ENCODE data around the gene CCM2.
"Not testable (repeated sequence)": the region's sequence is repeated elsewhere in the genome, so short reads cannot be mapped to it uniquely, and the experiment has no call there.

Gene CCM2

GRCh38 chr7:45034710-45035109 is 34.7 kb downstream of the CCM2 start:
- not testable (repeated sequence) for DNase-seq (ENCODE audit: low read depth)

GRCh38 chr7:45035371-45035770 is 35.4 kb downstream of the CCM2 start:
- DNase-seq (ENCODE audit: low read depth): no peak

- DNase-seq (ENCODE audit: low read depth): no peak
Observed at GRCh38 chr7:45035893-45036292, 35.9 kb downstream of the CCM2 start.

GRCh38 chr7:45036317-45036716 is 36.3 kb downstream of the CCM2 start:
- no peak for DNase-seq (ENCODE audit: low read depth)

GRCh38 chr7:45036796-45037195 is 36.8 kb downstream of the CCM2 start:
- no peak for DNase-seq (ENCODE audit: low read depth)

- no peak for DNase-seq (ENCODE audit: low read depth)
Observed at GRCh38 chr7:45037876-45038275, 37.9 kb downstream of the CCM2 start.

GRCh38 chr7:45039106-45039505 is 39.1 kb downstream of the CCM2 start:
- DNase-seq (ENCODE audit: low read depth): no peak

- DNase-seq (ENCODE audit: low read depth): no peak
Observed at GRCh38 chr7:45044338-45044737, 44.3 kb downstream of the CCM2 start.

- DNase-seq (ENCODE audit: low read depth): no peak
Observed at GRCh38 chr7:45048748-45049147, 48.7 kb downstream of the CCM2 start.

GRCh38 chr7:45050198-45050597 is 50.2 kb downstream of the CCM2 start:
- DNase-seq (ENCODE audit: low read depth): no peak

- no peak for DNase-seq (ENCODE audit: low read depth)
Observed at GRCh38 chr7:45052011-45052410, 52.0 kb downstream of the CCM2 start.

- no peak for DNase-seq (ENCODE audit: low read depth)
Observed at GRCh38 chr7:45053401-45053800, 53.4 kb downstream of the CCM2 start.

- DNase-seq (ENCODE audit: low read depth): no peak
Observed at GRCh38 chr7:45053941-45054340, 53.9 kb downstream of the CCM2 start.

GRCh38 chr7:45054442-45054841 is 54.4 kb downstream of the CCM2 start:
- no peak for DNase-seq (ENCODE audit: low read depth)

- no peak for DNase-seq (ENCODE audit: low read depth)
Observed at GRCh38 chr7:45055016-45055415, 55.0 kb downstream of the CCM2 start.

GRCh38 chr7:45055594-45056219 is 55.7 kb downstream of the CCM2 start:
- no peak for DNase-seq (ENCODE audit: low read depth)

GRCh38 chr7:45057878-45058277 is 57.9 kb downstream of the CCM2 start:
- no peak for DNase-seq (ENCODE audit: low read depth)

GRCh38 chr7:45060295-45060694 is 60.3 kb downstream of the CCM2 start:
- DNase-seq (ENCODE audit: low read depth): no peak

GRCh38 chr7:45061352-45061751 is 61.4 kb downstream of the CCM2 start:
- no peak for DNase-seq (ENCODE audit: low read depth)

GRCh38 chr7:45061806-45062425 is 61.9 kb downstream of the CCM2 start:
- no peak for DNase-seq (ENCODE audit: low read depth)

GRCh38 chr7:45064047-45064725 is 64.2 kb downstream of the CCM2 start:
- DNase-seq (ENCODE audit: low read depth): no peak

GRCh38 chr7:45065031-45065995 is 65.3 kb downstream of the CCM2 start:
- no peak for DNase-seq (ENCODE audit: low read depth)

Data from activated T-helper 9 cell treated with anti-CD3 and anti-CD28 coated beads, Interleukin-2, amount 50 U/mL, for 16 hours (primary cell).